Testis (tissue), 3 donors: ENCODE results near the gene PLXDC2. TPM values are rescaled to one million over a fixed set of nuclear protein-coding genes. Genes with fewer than 3 reads are reported as not detected.
A peak's percentile ranks its signal among the peaks of the same experiment; 100 is the strongest.
"Not testable (repeated sequence)": the region's sequence is repeated elsewhere in the genome, so short reads cannot be mapped to it uniquely, and the experiment has no call there.

Source experiments
- DNase-seq: peaks from one replicate; pipeline ENCODE4 v3.0.0-alpha.2; 2019
- H3K27ac ChIP-seq, 2 donors: fragments of 200-600 bp; sonication (generic); one replicate each; pipeline ENCODE4 v1.5.1; 2019
- H3K27me3 ChIP-seq: fragments of 200-600 bp; sonication (generic); one replicate; pipeline ENCODE4 v1.5.1; 2019
- H3K36me3 ChIP-seq: fragments of 200-600 bp; sonication (generic); one replicate; pipeline ENCODE4 v1.5.1; 2017; ENCODE audit warnings: low read depth; ENCODE audit errors: missing control alignments
- H3K4me1 ChIP-seq: fragments of 200-600 bp; sonication (generic); one replicate; pipeline ENCODE4 v1.5.1; 2019
- H3K4me3 ChIP-seq, 2 donors: fragments of 200-600 bp; sonication (generic); one replicate each; pipeline ENCODE4 v1.5.1; 2017 to 2019
- H3K9me3 ChIP-seq: fragments of 200-600 bp; sonication (generic); one replicate; pipeline ENCODE4 v1.5.1; 2017
- CTCF ChIP-seq, 3 experiments: fragments of 450-650 bp in 2 of 3; fragments of 200-600 bp in 1 of 3; sonication (generic) in 1 of 3; IDR thresholded peaks; one replicate each; pipeline ENCODE4 v1.5.1; 2016 to 2019; ENCODE audit warnings: antibody characterized with exemption in 3 of 3, mild to moderate bottlenecking in 2 of 3, moderate library complexity in 1 of 3
- POLR2A ChIP-seq: fragments of 450-650 bp; IDR thresholded peaks from one replicate; pipeline ENCODE4 v1.6.1; 2017; ENCODE audit warnings: antibody characterized with exemption, mild to moderate bottlenecking, moderate library complexity
- WGBS, 2 donors: methylation state at CpG; one replicate each; pipeline ENCODE4 v1.1.5; 2018; 5-methylcytosine and 5-hydroxymethylcytosine counted together
- intact Hi-C: fragments of 100-400 bp; cut with DNase I; formaldehyde crosslinking; loops from one replicate; pipeline ENCODE4 v1.15.1; 2023; ENCODE audit warnings: low total_unique reads
- polyA plus RNA-seq: library from polyadenylated mRNA; stranded (reverse); fragments of 350-450 nt; fragmentation: Illumina TruSeq; extraction: RNeasy Lipid Tissue Mini Kit (QIAGEN cat#74804); gene quantifications from one replicate; pipeline ENCODE4 v1.2.3, GENCODE V29; 2014; ENCODE audit warnings: low read depth, low replicate concordance; ENCODE audit not compliant: insufficient read depth
- total RNA-seq, 2 donors: library from RNA; depleted of rRNA; stranded (reverse); fragments of >200 nt; gene quantifications; one replicate each; pipeline ENCODE4 v1.2.3, GENCODE V29; 2016

PLXDC2 gene
- total and polyA plus RNA-seq, 3 donors from 2014 or later: 27.5 to 81.7 (median 53.6) TPM

- H3K27ac ChIP-seq: no peak overlapping the region
- H3K9me3 ChIP-seq: no peaks in the 10 kb centered on the region
- no peaks in the 10 kb centered on the region for H3K27me3 ChIP-seq
- DNase-seq: no peak
- TF ChIP-seq CTCF (IDR thresholded peaks at IDR 0.05) (no peak), POLR2A (no peak)
- H3K4me3 ChIP-seq: no peak overlapping the region
- H3K4me1 ChIP-seq: no peaks in the 10 kb centered on the region
- intact Hi-C loops: no loop called here
- no peaks in the 10 kb centered on the region for H3K36me3 ChIP-seq
Measured at GRCh38 chr10:20185116-20185515, 368.9 kb downstream of the PLXDC2 start.

- intact Hi-C loops, DNase-seq, H3K27me3 ChIP-seq, H3K9me3 ChIP-seq, H3K36me3 ChIP-seq, H3K4me1 ChIP-seq, H3K4me3 ChIP-seq, H3K27ac ChIP-seq: not testable (repeated sequence)
- 75% methylated on average over 3 of the region's 3 CpGs for whole genome bisulfite sequencing, 2 donors
Measured at GRCh38 chr10:20191392-20191791, 375.2 kb downstream of the PLXDC2 start.

DNA sequence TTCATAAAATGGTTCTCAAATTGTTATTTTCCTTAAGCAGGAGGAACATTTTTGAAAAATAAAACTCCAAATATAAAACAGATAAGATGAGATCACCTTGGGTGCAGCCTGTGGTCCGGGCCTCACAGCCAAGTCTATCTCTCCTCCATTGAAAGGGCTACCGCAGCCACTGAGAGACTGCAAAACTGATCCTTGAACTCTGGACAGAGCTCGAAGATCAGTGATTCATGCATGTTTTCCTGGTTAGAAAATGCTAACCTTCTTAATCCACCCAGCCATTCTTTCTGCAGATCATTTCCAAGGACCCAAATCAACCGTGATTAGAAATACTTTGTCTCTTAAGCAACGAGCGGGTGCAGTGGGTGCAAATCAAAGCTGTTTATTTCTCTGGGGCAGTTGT lies 378.8 kb downstream of the PLXDC2 start:
- intact Hi-C loops: no loop called here
- no peak for DNase-seq
- Histone ChIP-seq H3K27me3 (no peaks in the 10 kb centered on the region), H3K9me3 (no peaks in the 10 kb centered on the region), H3K4me1 (no peaks in the 10 kb centered on the region), H3K36me3 (no peaks in the 10 kb centered on the region), H3K27ac (no peak overlapping the region), H3K4me3 (no peak overlapping the region)
- WGBS, 2 donors: 83 to 88% methylated on average over 6 of the region's 6 CpGs
- no peak for TF ChIP-seq POLR2A
- no peak for TF ChIP-seq CTCF (IDR thresholded peaks at IDR 0.05)

GRCh38 chr10:20200758-20201157 lies 384.5 kb downstream of the PLXDC2 start:
- TF ChIP-seq CTCF (IDR thresholded peaks at IDR 0.05): no peak
- intact Hi-C loops: no loop called here
- Histone ChIP-seq H3K9me3 (no peaks in the 10 kb centered on the region), H3K36me3 (no peaks in the 10 kb centered on the region), H3K4me1 (no peaks in the 10 kb centered on the region), H3K4me3 (no peak overlapping the region), H3K27me3 (no peaks in the 10 kb centered on the region), H3K27ac (no peak overlapping the region)
- 62 to 74% methylated on average over 1 of the region's 1 CpG for WGBS, 2 donors
- peak; percentile 21 for DNase-seq

GRCh38 chr10:20202337-20202736 lies 386.1 kb downstream of the PLXDC2 start:
- TF ChIP-seq CTCF (IDR thresholded peaks at IDR 0.05) (no peak), POLR2A (no peak)
- H3K9me3 ChIP-seq: no peaks in the 10 kb centered on the region
- intact Hi-C loops: no loop called here
- H3K36me3 ChIP-seq: no peaks in the 10 kb centered on the region
- no peak overlapping the region for H3K4me3 ChIP-seq
- H3K4me1 ChIP-seq: no peaks in the 10 kb centered on the region
- H3K27me3 ChIP-seq: no peaks in the 10 kb centered on the region
- no peak for DNase-seq
- no peak overlapping the region for H3K27ac ChIP-seq
- 89 to 96% methylated on average over 4 of the region's 4 CpGs for WGBS, 2 donors
